Left ventricle myocardium inferior (tissue), 1 donor: ENCODE data around the gene MRPL18. TPM values are rescaled to one million over a fixed set of nuclear protein-coding genes. Genes with fewer than 3 reads are reported as not detected.

Experiments
- DNase-seq: peaks from one replicate; pipeline ENCODE4 v3.0.0-alpha.2; 2020
- H3K27ac ChIP-seq: fragments of 200-600 bp; replicated peaks from 2 replicates; pipeline ENCODE4 v1.8.0; 2021
- H3K27me3 ChIP-seq: fragments of 200-600 bp; 2 replicates; pipeline ENCODE4 v1.8.0; 2021; ENCODE audit warnings: low read depth
- H3K36me3 ChIP-seq: fragments of 200-600 bp; 2 replicates; pipeline ENCODE4 v1.8.0; 2021
- H3K4me1 ChIP-seq: fragments of 200-600 bp; 2 replicates; pipeline ENCODE4 v1.8.0; 2021
- H3K4me3 ChIP-seq: fragments of 200-600 bp; 2 replicates; pipeline ENCODE4 v1.8.0; 2021; ENCODE audit warnings: mild to moderate bottlenecking, moderate library complexity
- H3K9me3 ChIP-seq: fragments of 200-600 bp; replicated peaks from 2 replicates; pipeline ENCODE4 v1.8.0; 2021
- CTCF ChIP-seq: fragments of 200-600 bp; IDR thresholded peaks from 2 replicates; pipeline ENCODE4 v1.8.0; 2021; ENCODE audit warnings: antibody characterized with exemption, mild to moderate bottlenecking, borderline replicate concordance
- intact Hi-C: fragments of 100-400 bp; cut with micrococcal nuclease; formaldehyde crosslinking; loops from one replicate; pipeline ENCODE4 v1.11.0; 2022
- total RNA-seq: library from RNA; stranded (reverse); fragmentation: NEBNext Ultra II Directional; extraction: Animal tissue kit (Norgen Biotek cat#: 25700); gene quantifications from one replicate; pipeline ENCODE4 v1.2.1, GENCODE V29; 2021
- donor health status: DM: no; HTN: yes; CAD: no; lungs with severe emphysema.

MRPL18 gene
- total RNA-seq, 1 donor from 2014 or later = 60.2 TPM

DNA sequence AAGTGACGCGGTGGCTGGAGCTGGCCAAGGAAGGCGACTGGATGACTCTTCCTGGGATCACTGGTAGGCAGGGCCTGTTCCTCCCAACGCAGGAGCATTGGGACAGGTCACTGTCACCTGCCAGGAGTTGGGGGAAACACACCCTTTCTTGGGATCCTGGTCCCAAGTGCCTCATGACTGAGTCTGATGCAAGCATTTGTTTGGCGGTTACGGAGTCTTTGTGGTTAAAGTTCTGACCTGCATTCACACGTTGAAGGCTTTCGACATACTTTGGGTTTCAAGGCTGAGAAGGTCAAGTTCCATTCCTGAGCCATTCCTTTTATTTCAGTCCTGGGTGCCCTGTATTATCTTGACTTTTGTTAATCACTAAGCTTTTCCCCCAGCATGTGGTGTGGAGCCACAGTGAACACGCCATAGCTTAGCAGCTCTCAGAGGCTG is 15.8 kb downstream of the MRPL18 start:
- H3K4me3 ChIP-seq = no peak overlapping the region
- no peaks in the 10 kb centered on the region for H3K36me3 ChIP-seq
- no peak for TF ChIP-seq CTCF
- no peaks in the 10 kb centered on the region for H3K27me3 ChIP-seq
- no peak overlapping the region for H3K27ac ChIP-seq
- intact Hi-C loops = no loop called here
- DNase-seq = no peak
- no peaks in the 10 kb centered on the region for H3K9me3 ChIP-seq
- H3K4me1 ChIP-seq = no peaks in the 10 kb centered on the region

- no peak overlapping the region for H3K4me3 ChIP-seq
- intact Hi-C loops = no loop called here
- no peaks in the 10 kb centered on the region for H3K27me3 ChIP-seq
- DNase-seq = no peak
- H3K27ac ChIP-seq = no peak overlapping the region
- H3K4me1 ChIP-seq = no peaks in the 10 kb centered on the region
- no peaks in the 10 kb centered on the region for H3K9me3 ChIP-seq
- no peaks in the 10 kb centered on the region for H3K36me3 ChIP-seq
- TF ChIP-seq CTCF = no peak
Measured at GRCh38 chr6:159807150-159807858, 17.0 kb downstream of the MRPL18 start.

GRCh38 chr6:159808647-159809046 is 18.4 kb downstream of the MRPL18 start:
- no peaks in the 10 kb centered on the region for H3K4me1 ChIP-seq
- no peaks in the 10 kb centered on the region for H3K36me3 ChIP-seq
- no peak for TF ChIP-seq CTCF
- intact Hi-C loops = no loop called here
- H3K4me3 ChIP-seq = no peak overlapping the region
- no peak for DNase-seq
- no peak overlapping the region for H3K27ac ChIP-seq
- H3K27me3 ChIP-seq = no peaks in the 10 kb centered on the region
- no peaks in the 10 kb centered on the region for H3K9me3 ChIP-seq

DNA sequence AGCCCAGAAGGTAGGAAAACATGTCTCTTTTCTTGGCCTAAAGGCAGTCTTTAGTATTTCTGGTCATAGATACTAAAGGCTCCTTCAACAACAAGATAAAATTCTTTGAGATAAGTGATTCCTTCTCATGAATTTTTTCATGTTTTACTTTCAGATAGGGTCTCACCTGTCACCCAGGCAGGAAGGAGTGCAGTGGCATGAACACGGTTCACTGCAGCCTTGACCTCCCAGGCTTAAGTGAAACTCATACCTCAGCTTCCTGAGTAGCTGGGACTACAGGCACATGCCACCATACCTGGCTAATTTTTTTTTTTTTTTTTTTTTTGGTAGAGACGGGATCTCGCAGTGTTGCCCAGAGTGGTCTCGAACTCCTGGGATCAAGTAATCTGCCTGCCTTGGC is 18.9 kb downstream of the MRPL18 start:
- no peak for DNase-seq
- intact Hi-C loops = no loop called here
- no peak overlapping the region for H3K4me3 ChIP-seq

DNA sequence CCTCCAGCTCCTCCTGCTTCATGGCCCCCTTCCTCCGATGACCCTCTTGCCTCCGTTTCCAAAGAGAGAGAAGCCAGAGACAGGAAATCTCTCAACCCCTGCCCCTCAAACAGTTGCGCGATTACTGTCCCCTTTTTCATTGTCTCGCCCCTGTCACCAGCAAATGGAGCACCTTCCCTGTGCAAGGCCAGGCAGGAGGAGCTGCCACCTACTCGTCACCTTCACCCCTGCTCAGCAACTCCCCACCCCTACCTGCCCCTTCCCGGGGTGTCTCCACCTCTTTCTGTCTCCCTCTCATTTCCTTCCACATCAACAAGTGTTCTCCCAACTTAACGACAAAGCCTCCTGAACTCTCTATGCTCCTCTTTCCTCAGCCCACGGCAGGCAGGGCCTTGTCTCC is 23.5 kb downstream of the MRPL18 start:
- Histone ChIP-seq H3K4me3 (no peak overlapping the region), H3K36me3 (no peaks in the 10 kb centered on the region), H3K27ac (no peak overlapping the region), H3K4me1 (no peaks in the 10 kb centered on the region), H3K9me3 (no peaks in the 10 kb centered on the region), H3K27me3 (no peaks in the 10 kb centered on the region)
- no peak for TF ChIP-seq CTCF
- DNase-seq = no peak
- intact Hi-C loops = no loop called here

More for the DNA sequence above, 18.9 kb downstream of the MRPL18 start:
- no peaks in the 10 kb centered on the region for H3K4me1 ChIP-seq
- no peak for TF ChIP-seq CTCF
- no peak overlapping the region for H3K27ac ChIP-seq
- no peaks in the 10 kb centered on the region for H3K9me3 ChIP-seq
- H3K36me3 ChIP-seq = no peaks in the 10 kb centered on the region
- no peaks in the 10 kb centered on the region for H3K27me3 ChIP-seq
